ENCODE measurements around the gene ARPC5.

DNA sequence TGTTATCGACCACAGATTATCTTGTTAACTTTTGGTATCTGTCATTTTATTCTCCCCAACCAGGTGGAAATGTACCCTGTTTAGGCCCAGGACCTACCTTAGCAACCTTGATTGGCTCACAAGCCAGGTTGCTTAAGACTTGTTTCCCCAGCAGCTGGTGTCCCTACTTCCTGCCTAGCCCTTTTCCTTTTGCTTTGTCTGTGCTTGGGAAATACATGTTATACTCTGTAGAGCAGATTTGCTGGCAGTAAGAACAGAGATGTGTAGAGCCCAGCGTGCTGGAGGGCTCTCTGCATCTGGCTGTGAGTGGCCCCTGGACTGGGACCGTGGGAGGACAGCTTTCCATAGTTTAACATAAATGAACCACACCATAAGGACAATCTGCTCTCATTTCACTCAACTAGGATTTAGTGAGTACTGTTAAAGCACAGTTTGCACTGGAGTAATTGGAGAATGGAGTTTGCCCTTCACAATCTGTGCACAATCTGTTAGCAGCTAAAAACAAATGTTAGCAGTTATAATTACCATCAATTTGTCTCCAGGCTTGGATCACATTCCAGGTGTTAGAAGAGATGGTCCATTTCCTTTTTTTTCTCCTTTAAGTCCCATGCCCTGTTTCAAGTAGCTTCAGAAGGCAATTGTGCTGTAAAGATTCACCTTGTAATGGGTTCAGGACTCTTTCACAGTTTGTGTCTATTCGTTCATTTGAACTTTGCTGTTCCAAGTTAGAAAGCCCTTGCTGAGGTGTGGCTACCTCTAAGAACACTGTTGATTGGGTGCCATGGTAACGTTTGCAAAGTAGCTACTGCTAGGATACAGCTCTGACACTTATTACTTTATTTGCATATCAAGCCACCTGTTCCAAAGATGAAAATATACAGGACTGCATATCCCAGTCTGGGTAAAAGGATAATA is 17.2 kb upstream of the ARPC5 start, which contains the start of gene APOBEC4:
- no peak for TF ChIP-seq POLR2A (IDR thresholded peaks at IDR 0.05)
- TF ChIP-seq, protein P1, sequence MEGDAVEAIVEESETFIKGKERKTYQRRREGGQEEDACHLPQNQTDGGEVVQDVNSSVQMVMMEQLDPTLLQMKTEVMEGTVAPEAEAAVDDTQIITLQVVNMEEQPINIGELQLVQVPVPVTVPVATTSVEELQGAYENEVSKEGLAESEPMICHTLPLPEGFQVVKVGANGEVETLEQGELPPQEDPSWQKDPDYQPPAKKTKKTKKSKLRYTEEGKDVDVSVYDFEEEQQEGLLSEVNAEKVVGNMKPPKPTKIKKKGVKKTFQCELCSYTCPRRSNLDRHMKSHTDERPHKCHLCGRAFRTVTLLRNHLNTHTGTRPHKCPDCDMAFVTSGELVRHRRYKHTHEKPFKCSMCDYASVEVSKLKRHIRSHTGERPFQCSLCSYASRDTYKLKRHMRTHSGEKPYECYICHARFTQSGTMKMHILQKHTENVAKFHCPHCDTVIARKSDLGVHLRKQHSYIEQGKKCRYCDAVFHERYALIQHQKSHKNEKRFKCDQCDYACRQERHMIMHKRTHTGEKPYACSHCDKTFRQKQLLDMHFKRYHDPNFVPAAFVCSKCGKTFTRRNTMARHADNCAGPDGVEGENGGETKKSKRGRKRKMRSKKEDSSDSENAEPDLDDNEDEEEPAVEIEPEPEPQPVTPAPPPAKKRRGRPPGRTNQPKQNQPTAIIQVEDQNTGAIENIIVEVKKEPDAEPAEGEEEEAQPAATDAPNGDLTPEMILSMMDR (IDR thresholded peaks at IDR 0.05): no peak
